ENCODE data around the gene RASGEF1C. TPM values are rescaled to one million over a fixed set of nuclear protein-coding genes. Genes with fewer than 3 reads are reported as not detected.
"Not testable (repeated sequence)": the region's sequence is repeated elsewhere in the genome, so short reads cannot be mapped to it uniquely, and the experiment has no call there.

The RASGEF1C gene
- total and polyA plus RNA-seq, 4 donors = 4.4 to 9.7 (median 7.2) TPM

DNA sequence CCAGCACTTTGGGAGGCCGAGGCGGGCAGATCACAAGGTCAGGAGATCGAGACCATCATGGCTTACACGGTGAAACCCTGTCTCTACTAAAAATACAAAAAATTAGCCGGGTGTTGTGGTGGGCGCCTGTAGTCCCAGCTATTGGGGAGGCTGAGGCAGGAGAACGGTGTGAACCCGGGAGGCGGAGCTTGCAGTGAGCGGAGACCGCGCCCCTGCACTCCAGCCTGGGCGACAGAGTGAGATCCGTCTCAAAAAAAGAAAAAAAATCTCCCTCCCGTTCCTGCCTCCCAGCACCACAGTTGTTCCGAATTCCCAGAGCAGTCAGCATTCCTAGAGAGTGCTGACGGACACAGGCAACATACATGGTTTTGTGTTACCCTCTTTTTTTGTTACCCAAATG, 82.9 kb downstream of the RASGEF1C start:
- 88% methylated on average over 11 of the region's 17 CpGs for WGBS (ENCODE audit: insufficient coverage)
- H3K36me3 ChIP-seq (ENCODE audit: control insufficient read depth, insufficient read depth, low read length) = peaks cover 12% of the 10 kb centered on the region
- DNase-seq (ENCODE audit: low read depth in 4 of 6, low spot score in 6 of 6); H3K27me3 ChIP-seq (ENCODE audit: control insufficient read depth, insufficient read depth, low read length); H3K9me3 ChIP-seq (ENCODE audit: control insufficient read depth, insufficient read depth, low read length); H3K4me3 ChIP-seq (ENCODE audit: low read depth, low read length); H3K27ac ChIP-seq (ENCODE audit: low read depth, low read length): not testable (repeated sequence)
- peaks cover 27% of the 10 kb centered on the region for H3K4me1 ChIP-seq (ENCODE audit: control insufficient read depth, insufficient read depth, low read length)

DNA sequence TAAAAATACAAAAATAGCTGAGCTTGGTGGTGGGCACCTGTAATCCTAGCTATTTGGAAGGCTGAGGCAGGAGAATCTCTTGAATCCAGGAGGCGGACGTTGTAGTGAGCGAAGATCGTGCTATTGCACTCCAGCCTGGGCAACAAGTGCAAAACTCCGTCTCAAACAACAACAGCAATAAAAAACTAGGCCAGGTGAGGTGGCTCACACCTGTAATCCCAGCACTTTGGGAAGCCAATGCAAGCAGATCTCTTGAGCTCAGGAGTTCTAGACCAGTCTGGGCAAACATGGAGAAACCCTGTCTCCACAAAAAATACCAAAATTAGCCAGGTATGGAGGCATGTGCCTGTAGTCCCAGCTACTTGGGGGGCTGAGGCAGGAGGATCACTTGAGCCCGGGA, 84.3 kb downstream of the RASGEF1C start:
- H3K27ac ChIP-seq (ENCODE audit: low read depth, low read length); H3K9me3 ChIP-seq (ENCODE audit: control insufficient read depth, insufficient read depth, low read length); H3K27me3 ChIP-seq (ENCODE audit: control insufficient read depth, insufficient read depth, low read length); H3K4me3 ChIP-seq (ENCODE audit: low read depth, low read length); DNase-seq (ENCODE audit: low read depth in 4 of 6, low spot score in 6 of 6): not testable (repeated sequence)
- H3K4me1 ChIP-seq (ENCODE audit: control insufficient read depth, insufficient read depth, low read length) = peaks cover 25% of the 10 kb centered on the region
- 87% methylated on average over 5 of the region's 6 CpGs for WGBS (ENCODE audit: insufficient coverage)
- H3K36me3 ChIP-seq (ENCODE audit: control insufficient read depth, insufficient read depth, low read length) = peaks cover 21% of the 10 kb centered on the region

DNA sequence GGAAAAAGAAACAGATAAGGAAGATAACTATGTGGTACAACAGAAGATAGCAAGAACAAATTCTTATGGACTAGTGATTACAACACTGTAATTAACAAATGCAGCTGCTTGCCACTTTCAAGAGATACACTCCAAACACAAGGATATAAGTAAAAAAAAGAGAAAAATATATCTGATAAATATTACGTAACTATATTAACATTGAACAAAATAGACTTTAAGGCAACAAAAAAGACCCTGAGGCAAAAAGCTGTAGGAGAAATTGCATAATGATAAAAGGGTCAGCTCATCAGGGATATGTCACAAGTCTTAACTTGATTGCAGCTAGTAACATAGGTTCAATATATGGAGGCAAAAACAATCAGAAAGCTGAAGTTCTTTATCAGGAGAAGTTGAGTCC, 86.1 kb downstream of the RASGEF1C start:
- H3K4me3 ChIP-seq (ENCODE audit: low read depth, low read length) = no peak overlapping the region
- no peak for DNase-seq (ENCODE audit: low read depth in 4 of 6, low spot score in 6 of 6)
- no peaks in the 10 kb centered on the region for H3K9me3 ChIP-seq (ENCODE audit: control insufficient read depth, insufficient read depth, low read length)
- no peaks in the 10 kb centered on the region for H3K27me3 ChIP-seq (ENCODE audit: control insufficient read depth, insufficient read depth, low read length)
- no peak overlapping the region for H3K27ac ChIP-seq (ENCODE audit: low read depth, low read length)
- WGBS (ENCODE audit: insufficient coverage) = no CpG with 5 or more reads among the region's 1 CpG
- H3K36me3 ChIP-seq (ENCODE audit: control insufficient read depth, insufficient read depth, low read length) = peaks cover 30% of the 10 kb centered on the region
- H3K4me1 ChIP-seq (ENCODE audit: control insufficient read depth, insufficient read depth, low read length) = peaks cover 9% of the 10 kb centered on the region

DNA sequence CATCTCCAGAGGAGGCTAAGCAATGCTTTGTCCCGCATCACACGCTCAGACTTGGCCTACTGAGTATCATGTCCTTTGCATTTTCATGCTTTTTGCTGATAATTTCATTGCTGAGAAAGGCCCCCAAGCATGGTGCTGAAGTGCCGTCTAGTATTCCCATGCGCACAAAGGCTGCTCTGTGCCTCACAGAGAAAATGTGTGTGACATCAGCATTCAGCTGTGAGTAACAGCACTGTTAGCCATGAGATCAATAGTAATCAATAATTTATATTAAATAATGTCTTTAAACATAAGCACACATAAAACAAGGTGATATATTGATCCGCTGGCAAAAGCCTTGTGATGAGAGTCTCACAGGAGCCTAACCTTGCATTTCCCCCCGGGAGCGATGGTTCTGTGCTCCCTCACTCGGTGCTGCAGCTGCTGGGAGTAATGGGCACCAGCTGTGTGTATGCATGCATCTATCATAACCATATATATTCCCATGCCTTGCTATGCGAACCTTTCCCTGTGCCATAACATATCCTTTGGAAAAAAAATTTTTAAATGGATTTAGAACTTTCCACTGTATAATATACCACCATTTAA, 87.1 kb downstream of the RASGEF1C start:
- WGBS (ENCODE audit: insufficient coverage) = 83% methylated on average over 5 of the region's 9 CpGs
- H3K27me3 ChIP-seq (ENCODE audit: control insufficient read depth, insufficient read depth, low read length) = no peaks in the 10 kb centered on the region
- no peak overlapping the region for H3K4me3 ChIP-seq (ENCODE audit: low read depth, low read length)
- DNase-seq (ENCODE audit: low read depth in 4 of 6, low spot score in 6 of 6) = peak in 1 of 6 donors; percentile 6
- no peak overlapping the region for H3K27ac ChIP-seq (ENCODE audit: low read depth, low read length)
- H3K9me3 ChIP-seq (ENCODE audit: control insufficient read depth, insufficient read depth, low read length) = no peaks in the 10 kb centered on the region
- peaks cover 27% of the 10 kb centered on the region for H3K36me3 ChIP-seq (ENCODE audit: control insufficient read depth, insufficient read depth, low read length)
- peaks cover 4% of the 10 kb centered on the region for H3K4me1 ChIP-seq (ENCODE audit: control insufficient read depth, insufficient read depth, low read length)

DNA sequence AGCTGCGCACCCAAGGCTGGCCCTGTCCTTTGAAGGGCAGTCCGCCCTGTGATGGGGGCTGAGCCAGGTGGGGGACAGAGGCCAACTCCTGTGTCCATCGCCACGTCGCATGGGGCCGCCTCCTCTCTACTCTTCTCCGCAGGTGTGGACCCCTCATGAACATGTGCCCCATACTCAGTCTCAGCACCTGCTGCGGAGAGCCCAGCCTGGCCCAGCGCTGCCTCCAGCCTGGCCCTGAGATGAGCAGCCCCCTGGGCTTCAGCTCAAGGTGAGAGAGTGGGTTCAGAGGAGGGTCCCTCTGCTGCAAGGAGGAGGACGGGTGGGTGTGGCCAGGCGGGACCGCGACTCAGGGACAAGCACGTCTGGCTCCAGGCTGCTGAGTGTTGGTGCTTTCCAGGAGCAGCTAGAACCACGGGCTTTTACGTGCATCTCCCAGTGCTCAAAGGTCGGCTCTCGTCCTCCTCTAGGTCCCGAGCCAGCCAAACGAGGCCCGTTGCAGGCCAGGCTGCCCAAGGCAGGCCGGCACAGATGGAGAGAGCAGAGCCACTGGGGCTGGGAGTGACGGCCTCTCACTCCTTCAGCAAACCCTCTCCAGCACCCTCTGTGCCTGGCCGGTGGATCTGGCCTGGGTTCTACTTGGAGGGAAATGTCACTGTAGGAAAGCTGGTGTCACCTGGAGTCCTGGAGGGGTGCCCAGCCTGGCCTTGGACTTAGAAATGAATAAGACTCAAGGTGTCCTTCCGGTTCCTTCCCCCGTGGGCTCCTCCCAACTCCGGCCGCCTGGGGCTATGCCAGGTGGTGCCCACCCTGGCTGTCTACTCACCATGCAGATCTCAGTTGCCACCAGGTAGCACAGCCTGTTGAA, 88.5 kb downstream of the RASGEF1C start:
- 86% methylated on average over 27 of the region's 28 CpGs for WGBS (ENCODE audit: insufficient coverage)

DNA sequence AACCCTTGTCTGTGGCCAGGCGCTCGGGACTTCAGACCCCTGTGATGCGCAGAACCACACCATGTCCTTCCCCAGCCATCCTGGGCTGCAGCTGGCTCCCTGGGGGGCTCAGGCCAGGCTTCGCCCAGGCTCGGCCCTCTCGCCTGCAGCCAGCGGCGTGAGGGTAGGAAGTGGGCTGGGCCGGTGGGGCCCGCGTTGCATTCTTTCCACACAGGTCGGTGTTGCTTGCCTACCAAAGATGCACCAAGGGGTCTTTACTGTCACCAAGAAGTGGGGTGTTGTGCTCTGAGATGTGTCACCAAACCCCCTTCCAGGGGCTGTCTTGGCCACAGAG, 89.1 kb downstream of the RASGEF1C start:
- H3K4me3 ChIP-seq (ENCODE audit: low read depth, low read length) = no peak overlapping the region
- no peaks in the 10 kb centered on the region for H3K9me3 ChIP-seq (ENCODE audit: control insufficient read depth, insufficient read depth, low read length)
- H3K27ac ChIP-seq (ENCODE audit: low read depth, low read length) = no peak overlapping the region
- H3K36me3 ChIP-seq (ENCODE audit: control insufficient read depth, insufficient read depth, low read length) = peaks cover 32% of the 10 kb centered on the region
- no peaks in the 10 kb centered on the region for H3K27me3 ChIP-seq (ENCODE audit: control insufficient read depth, insufficient read depth, low read length)
- peaks cover 16% of the 10 kb centered on the region for H3K4me1 ChIP-seq (ENCODE audit: control insufficient read depth, insufficient read depth, low read length)
- no peak for DNase-seq (ENCODE audit: low read depth in 4 of 6, low spot score in 6 of 6)
- WGBS (ENCODE audit: insufficient coverage) = 84% methylated on average over 12 of the region's 12 CpGs

More for the DNA sequence above, 88.5 kb downstream of the RASGEF1C start:
- Histone ChIP-seq H3K27ac (ENCODE audit: low read depth, low read length) (no peak overlapping the region), H3K36me3 (ENCODE audit: control insufficient read depth, insufficient read depth, low read length) (peaks cover 32% of the 10 kb centered on the region), H3K27me3 (ENCODE audit: control insufficient read depth, insufficient read depth, low read length) (no peaks in the 10 kb centered on the region), H3K4me3 (ENCODE audit: low read depth, low read length) (no peak overlapping the region), H3K9me3 (ENCODE audit: control insufficient read depth, insufficient read depth, low read length) (no peaks in the 10 kb centered on the region), H3K4me1 (ENCODE audit: control insufficient read depth, insufficient read depth, low read length) (peaks cover 16% of the 10 kb centered on the region)
- no peak for DNase-seq (ENCODE audit: low read depth in 4 of 6, low spot score in 6 of 6)

DNA sequence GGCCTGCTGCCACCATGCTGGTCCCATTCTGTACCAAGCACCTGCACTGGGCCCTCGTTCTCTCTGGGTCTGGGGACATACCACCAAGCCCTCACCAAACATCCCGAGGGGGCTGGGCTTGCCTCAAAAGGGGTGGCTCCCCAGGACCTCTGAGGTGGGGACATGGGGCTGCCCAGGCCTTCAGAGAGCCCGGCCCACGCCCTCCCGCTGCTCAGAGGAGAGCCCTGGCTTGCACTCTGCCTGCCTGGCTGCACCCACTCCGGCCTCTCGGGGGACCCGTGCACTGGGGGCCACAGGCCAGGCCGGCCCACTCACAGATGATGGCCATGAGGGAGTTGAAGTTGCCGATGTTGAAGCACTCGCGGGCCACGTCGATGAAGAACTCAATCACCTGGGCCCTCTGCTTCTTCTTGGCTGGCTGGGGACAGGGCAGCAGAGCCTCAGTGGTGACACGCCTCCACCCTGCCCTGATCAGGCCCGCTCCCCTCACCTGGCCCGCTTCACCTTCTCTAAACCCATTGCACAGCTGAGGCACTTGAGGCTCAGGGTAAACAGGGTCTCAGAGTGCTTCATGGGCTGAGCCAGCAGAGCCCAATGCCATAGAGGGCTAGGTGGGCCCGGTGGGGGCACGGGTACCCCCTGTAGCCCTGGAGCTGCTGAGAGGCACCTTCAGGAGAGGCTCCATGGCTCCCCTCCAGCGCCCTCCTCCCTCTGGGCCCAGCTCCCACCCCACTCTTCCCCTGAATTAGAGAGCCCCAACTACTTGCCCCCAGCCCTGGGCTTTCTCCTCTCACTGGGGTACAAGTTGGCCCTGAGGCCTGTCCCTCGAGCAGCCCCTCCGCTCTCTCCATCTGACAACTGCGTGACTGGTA, 89.7 kb downstream of the RASGEF1C start:
- Histone ChIP-seq H3K36me3 (ENCODE audit: control insufficient read depth, insufficient read depth, low read length) (peaks cover 35% of the 10 kb centered on the region), H3K9me3 (ENCODE audit: control insufficient read depth, insufficient read depth, low read length) (no peaks in the 10 kb centered on the region), H3K4me1 (ENCODE audit: control insufficient read depth, insufficient read depth, low read length) (peaks cover 16% of the 10 kb centered on the region), H3K27ac (ENCODE audit: low read depth, low read length) (no peak overlapping the region), H3K4me3 (ENCODE audit: low read depth, low read length) (no peak overlapping the region), H3K27me3 (ENCODE audit: control insufficient read depth, insufficient read depth, low read length) (no peaks in the 10 kb centered on the region)
- no peak for DNase-seq (ENCODE audit: low read depth in 4 of 6, low spot score in 6 of 6)
- WGBS (ENCODE audit: insufficient coverage) = 94% methylated on average over 23 of the region's 23 CpGs

DNA sequence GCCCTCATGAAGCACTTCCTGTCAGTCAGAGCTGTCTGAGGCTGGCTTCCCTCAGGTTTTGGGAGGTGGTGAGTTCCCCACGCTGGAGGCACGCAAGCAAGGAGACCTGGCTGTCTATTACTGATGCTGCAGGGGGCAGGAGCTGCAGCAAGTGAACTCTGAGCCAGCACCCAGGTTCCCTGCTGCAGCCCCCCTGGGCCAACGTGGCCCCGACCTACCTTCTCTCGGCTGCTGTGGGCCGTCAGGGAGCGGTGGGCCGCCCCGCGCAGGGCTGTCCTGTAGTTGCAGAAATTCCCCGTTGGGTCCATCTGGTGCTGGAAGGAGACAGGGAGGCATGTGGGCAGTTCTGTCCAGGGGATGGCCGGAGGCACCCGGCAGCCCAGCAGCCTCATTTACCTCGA, 90.6 kb downstream of the RASGEF1C start:
- DNase-seq (ENCODE audit: low read depth in 4 of 6, low spot score in 6 of 6) = no peak
- H3K4me1 ChIP-seq (ENCODE audit: control insufficient read depth, insufficient read depth, low read length) = peaks cover 16% of the 10 kb centered on the region
- no peaks in the 10 kb centered on the region for H3K9me3 ChIP-seq (ENCODE audit: control insufficient read depth, insufficient read depth, low read length)
- no peak overlapping the region for H3K27ac ChIP-seq (ENCODE audit: low read depth, low read length)
- peaks cover 44% of the 10 kb centered on the region for H3K36me3 ChIP-seq (ENCODE audit: control insufficient read depth, insufficient read depth, low read length)
- WGBS (ENCODE audit: insufficient coverage) = 92% methylated on average over 14 of the region's 14 CpGs
- no peaks in the 10 kb centered on the region for H3K27me3 ChIP-seq (ENCODE audit: control insufficient read depth, insufficient read depth, low read length)
- H3K4me3 ChIP-seq (ENCODE audit: low read depth, low read length) = no peak overlapping the region

DNA sequence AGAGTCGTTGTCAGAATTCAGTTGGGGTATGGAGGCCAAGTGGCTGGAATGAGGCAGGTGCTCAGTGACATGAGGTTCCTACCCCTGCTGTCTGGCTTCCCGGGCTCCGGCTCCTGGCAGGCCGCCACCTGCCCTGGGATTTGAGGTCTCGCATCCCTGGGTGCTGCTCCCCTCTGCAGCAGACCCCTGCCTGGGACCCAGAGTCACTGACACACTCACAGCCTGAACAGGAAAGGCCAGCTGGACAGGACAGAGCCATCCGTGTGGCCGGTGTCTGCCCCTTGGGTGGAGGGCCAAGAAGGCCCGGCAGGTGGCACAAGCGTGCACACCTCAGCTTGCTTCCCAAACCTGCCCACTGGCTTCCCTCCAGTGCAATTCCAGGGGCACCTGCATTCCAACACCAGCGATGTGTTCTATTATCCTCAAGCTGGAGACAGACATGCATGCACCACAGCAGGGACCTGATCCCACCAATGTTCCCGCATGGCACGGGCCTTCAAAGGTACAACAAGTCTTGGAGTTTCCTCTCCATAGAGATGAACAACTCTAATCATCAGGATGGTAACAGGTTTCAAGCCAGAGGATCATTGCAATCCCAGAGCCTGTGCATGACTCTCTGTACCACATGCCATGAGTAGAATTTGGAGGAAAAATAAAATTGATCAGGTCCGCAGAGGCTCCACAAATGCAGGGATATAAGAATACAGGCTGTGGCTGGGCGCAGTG, 91.8 kb downstream of the RASGEF1C start:
- no peak overlapping the region for H3K4me3 ChIP-seq (ENCODE audit: low read depth, low read length)

More for the DNA sequence above, 91.8 kb downstream of the RASGEF1C start:
- Histone ChIP-seq H3K9me3 (ENCODE audit: control insufficient read depth, insufficient read depth, low read length) (no peaks in the 10 kb centered on the region), H3K27me3 (ENCODE audit: control insufficient read depth, insufficient read depth, low read length) (no peaks in the 10 kb centered on the region), H3K36me3 (ENCODE audit: control insufficient read depth, insufficient read depth, low read length) (peaks cover 44% of the 10 kb centered on the region), H3K4me1 (ENCODE audit: control insufficient read depth, insufficient read depth, low read length) (peaks cover 16% of the 10 kb centered on the region), H3K27ac (ENCODE audit: low read depth, low read length) (peak overlapping the region; percentile 52)
- 93% methylated on average over 14 of the region's 14 CpGs for whole genome bisulfite sequencing (ENCODE audit: insufficient coverage)
- DNase-seq (ENCODE audit: low read depth in 4 of 6, low spot score in 6 of 6) = no peak

Measured in spinal cord (tissue), 10 donors.